ENCODE measurements around the gene SSR2.

Gene SSR2

GRCh38 chr1:155977690-155978324 is 42.9 kb downstream of the SSR2 start:
- H3K4me3 ChIP-seq (ENCODE audit: low read depth, low read length), result peak overlapping the region; percentile 85
- TF ChIP-seq CTCF (conservative IDR thresholded peaks at IDR 0.05; ENCODE audit: low read depth, low read length), result no peak
- DNase-seq (ENCODE audit: low read depth), result no peak

- DNase-seq (ENCODE audit: low read depth), result no peak
- H3K4me3 ChIP-seq (ENCODE audit: low read depth, low read length), result peak overlapping the region; percentile 85
- no peak for TF ChIP-seq CTCF (conservative IDR thresholded peaks at IDR 0.05; ENCODE audit: low read depth, low read length)
Measured at GRCh38 chr1:155976913-155977689, 43.6 kb downstream of the SSR2 start.

GRCh38 chr1:155976062-155976912 is 44.5 kb downstream of the SSR2 start:
- peak; percentile 66 for DNase-seq (ENCODE audit: low read depth)
- TF ChIP-seq CTCF (conservative IDR thresholded peaks at IDR 0.05; ENCODE audit: low read depth, low read length), result no peak
- H3K4me3 ChIP-seq (ENCODE audit: low read depth, low read length), result peak overlapping the region; percentile 85

GRCh38 chr1:155975375-155976061 is 45.2 kb downstream of the SSR2 start:
- DNase-seq (ENCODE audit: low read depth), result no peak

GRCh38 chr1:155974208-155975115 is 46.3 kb downstream of the SSR2 start:
- no peak for DNase-seq (ENCODE audit: low read depth)
- peak overlapping the region; percentile 85 for H3K4me3 ChIP-seq (ENCODE audit: low read depth, low read length)
- no peak for TF ChIP-seq CTCF (conservative IDR thresholded peaks at IDR 0.05; ENCODE audit: low read depth, low read length)

More at GRCh38 chr1:155975375-155976061, 45.2 kb downstream of the SSR2 start:
- TF ChIP-seq CTCF (conservative IDR thresholded peaks at IDR 0.05; ENCODE audit: low read depth, low read length), result no peak
- peak overlapping the region; percentile 85 for H3K4me3 ChIP-seq (ENCODE audit: low read depth, low read length)

GRCh38 chr1:155973723-155974122 is 47.0 kb downstream of the SSR2 start:
- H3K4me3 ChIP-seq (ENCODE audit: low read depth, low read length), result no peak overlapping the region
- DNase-seq (ENCODE audit: low read depth), result no peak
- no peak for TF ChIP-seq CTCF (conservative IDR thresholded peaks at IDR 0.05; ENCODE audit: low read depth, low read length)

All from choroid plexus epithelial cell (primary cell).